GM15510 (cell line): Measurements from ENCODE around the gene TSHZ1.

ENCODE experiments used
- POLR2A ChIP-seq: IDR thresholded peaks from 3 replicates; pipeline ENCODE4 v1.6.1; 2011; ENCODE audit warnings: borderline replicate concordance; ENCODE audit not compliant: insufficient read length; ENCODE audit errors: extremely low read depth

TSHZ1 gene

GRCh38 chr18:75307530-75307929 lies 96.9 kb downstream of the TSHZ1 start:
- no peak for TF ChIP-seq POLR2A

- TF ChIP-seq POLR2A, result no peak
Measured at GRCh38 chr18:75309564-75309963, 99.0 kb downstream of the TSHZ1 start.

GRCh38 chr18:75314117-75314516 lies 103.5 kb downstream of the TSHZ1 start:
- TF ChIP-seq POLR2A, result no peak

- no peak for TF ChIP-seq POLR2A
Measured at GRCh38 chr18:75314606-75315005, 104.0 kb downstream of the TSHZ1 start.

GRCh38 chr18:75316223-75316622 lies 105.6 kb downstream of the TSHZ1 start:
- no peak for TF ChIP-seq POLR2A

- TF ChIP-seq POLR2A, result no peak
Measured at GRCh38 chr18:75316826-75317225, 106.2 kb downstream of the TSHZ1 start.

GRCh38 chr18:75317300-75317699 lies 106.7 kb downstream of the TSHZ1 start:
- no peak for TF ChIP-seq POLR2A

GRCh38 chr18:75317703-75318102 lies 107.1 kb downstream of the TSHZ1 start:
- no peak for TF ChIP-seq POLR2A

- TF ChIP-seq POLR2A, result no peak
Measured at GRCh38 chr18:75319905-75320304, 109.3 kb downstream of the TSHZ1 start.

- no peak for TF ChIP-seq POLR2A
Measured at GRCh38 chr18:75320506-75320905, 109.9 kb downstream of the TSHZ1 start.

GRCh38 chr18:75321431-75321830 lies 110.8 kb downstream of the TSHZ1 start:
- TF ChIP-seq POLR2A, result no peak

GRCh38 chr18:75322206-75322605 lies 111.6 kb downstream of the TSHZ1 start:
- TF ChIP-seq POLR2A, result no peak

- no peak for TF ChIP-seq POLR2A
Measured at GRCh38 chr18:75323821-75324585, 113.4 kb downstream of the TSHZ1 start.

- TF ChIP-seq POLR2A, result no peak
Measured at GRCh38 chr18:75324686-75325257, 114.2 kb downstream of the TSHZ1 start.

GRCh38 chr18:75330308-75330707 lies 119.7 kb downstream of the TSHZ1 start:
- no peak for TF ChIP-seq POLR2A

- TF ChIP-seq POLR2A, result no peak
Measured at GRCh38 chr18:75334869-75335268, 124.3 kb downstream of the TSHZ1 start.
